ENCODE results near the gene ARHGEF19.
A peak's percentile ranks its signal among the peaks of the same experiment; 100 is the strongest.
"Not testable (repeated sequence)": the region's sequence is repeated elsewhere in the genome, so short reads cannot be mapped to it uniquely, and the experiment has no call there.

ARHGEF19 gene

GRCh38 chr1:16202281-16203210 is 9.9 kb downstream of the ARHGEF19 start:
- no peak for DNase-seq

- no peak for DNase-seq
Observed at GRCh38 chr1:16199700-16200099, 12.8 kb downstream of the ARHGEF19 start.

- no peak for DNase-seq
Observed at GRCh38 chr1:16199157-16199501, 13.3 kb downstream of the ARHGEF19 start.

- DNase-seq, result no peak
Observed at GRCh38 chr1:16198444-16199156, 13.9 kb downstream of the ARHGEF19 start.

- no peak for DNase-seq
Observed at GRCh38 chr1:16196874-16197273, 15.6 kb downstream of the ARHGEF19 start.

DNA sequence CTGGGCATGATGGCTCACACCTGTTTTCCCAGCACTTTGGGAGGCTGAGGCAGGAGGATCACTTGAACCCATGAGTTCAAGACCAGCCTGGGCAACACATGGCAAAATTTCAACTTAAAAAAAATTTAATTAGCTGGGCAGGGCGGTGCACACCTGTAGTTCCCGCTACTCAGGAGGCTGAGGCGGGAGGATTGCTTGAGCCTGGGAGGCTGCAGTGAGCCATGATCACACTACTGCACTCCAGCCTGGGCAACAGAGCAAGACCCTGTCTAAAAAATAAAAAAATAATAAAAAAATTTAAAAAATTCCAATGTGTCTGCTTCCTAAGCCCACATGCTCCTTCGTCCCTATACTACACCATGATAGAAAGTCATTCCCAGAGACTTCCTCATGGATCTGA is 16.3 kb downstream of the ARHGEF19 start:
- not testable (repeated sequence) for DNase-seq

GRCh38 chr1:16195518-16195905 is 16.9 kb downstream of the ARHGEF19 start:
- no peak for DNase-seq

GRCh38 chr1:16191916-16192546 is 20.4 kb downstream of the ARHGEF19 start:
- no peak for DNase-seq

DNA sequence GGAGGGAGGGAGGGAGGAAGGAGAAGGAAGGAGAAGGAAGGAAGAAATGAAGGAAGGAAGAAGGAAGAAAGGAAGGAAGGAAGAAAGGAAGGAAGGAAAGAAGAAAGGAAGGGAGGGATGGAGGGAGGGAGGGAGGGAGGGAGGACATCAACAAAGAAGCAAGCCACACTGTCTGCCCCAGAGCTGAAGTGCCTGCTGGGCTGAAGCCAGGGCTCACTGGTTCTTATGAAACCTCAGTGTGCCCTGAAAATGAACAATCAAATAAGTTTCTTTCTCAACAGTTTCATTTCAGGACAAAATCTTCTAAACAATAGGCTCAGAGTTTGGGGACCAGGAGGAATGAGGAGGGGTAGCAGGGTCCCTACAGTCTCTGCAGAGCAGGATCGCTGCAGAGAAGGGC is 21.1 kb downstream of the ARHGEF19 start:
- DNase-seq, result no peak

DNA sequence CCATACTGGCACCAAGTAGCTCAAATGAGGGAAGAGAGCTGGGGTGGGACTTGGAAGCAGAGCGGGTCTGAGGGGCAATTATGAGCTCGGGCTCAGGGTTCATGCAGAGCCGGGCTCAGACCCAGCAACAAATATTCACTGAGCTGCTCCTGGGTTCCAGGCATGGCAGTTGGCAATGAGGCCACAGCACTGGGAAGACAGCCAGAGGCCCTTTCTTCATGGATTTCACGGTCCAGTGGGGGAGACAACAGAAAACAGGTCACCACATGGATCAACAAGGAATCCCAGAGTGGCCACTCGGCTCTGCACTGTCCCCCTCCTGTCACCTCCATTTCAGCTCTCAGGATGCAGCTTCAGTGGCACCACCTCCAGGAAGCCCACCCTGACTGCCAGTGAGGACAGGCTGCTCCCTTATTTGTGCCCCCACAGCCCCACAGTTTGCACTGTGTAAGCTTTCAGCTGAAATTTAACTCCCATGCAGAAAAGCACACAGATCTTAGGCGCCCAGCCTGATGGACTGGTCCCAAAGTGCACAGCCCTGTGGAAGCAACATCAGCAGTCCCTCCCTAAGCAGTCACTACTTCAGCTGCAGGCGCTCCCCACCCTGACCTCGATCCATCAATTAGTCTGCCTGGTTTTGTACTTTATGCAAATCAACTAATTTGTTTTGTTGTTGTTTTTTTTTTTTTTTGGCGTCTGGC is 22.4 kb downstream of the ARHGEF19 start:
- DNase-seq, result no peak

DNA sequence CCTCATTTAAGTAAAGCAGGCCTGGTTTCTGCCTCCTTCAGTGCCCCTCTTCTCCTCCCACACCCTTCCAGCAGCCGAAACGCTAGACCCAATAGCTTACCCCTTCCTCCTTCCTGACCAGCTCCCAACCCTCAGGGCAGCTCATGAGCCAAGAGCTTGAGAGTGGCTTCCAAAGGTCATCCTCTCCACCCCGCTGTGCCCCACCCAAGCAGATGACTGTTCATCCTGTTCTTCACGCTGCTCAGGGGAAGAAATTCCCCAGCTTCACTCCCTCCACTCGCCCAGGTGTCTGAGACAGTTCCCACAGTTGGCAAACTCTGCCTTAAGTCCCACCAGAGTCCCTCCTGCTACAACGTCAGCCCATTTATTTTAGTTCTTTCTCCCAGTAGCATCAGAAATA is 23.4 kb downstream of the ARHGEF19 start:
- DNase-seq, result no peak

DNA sequence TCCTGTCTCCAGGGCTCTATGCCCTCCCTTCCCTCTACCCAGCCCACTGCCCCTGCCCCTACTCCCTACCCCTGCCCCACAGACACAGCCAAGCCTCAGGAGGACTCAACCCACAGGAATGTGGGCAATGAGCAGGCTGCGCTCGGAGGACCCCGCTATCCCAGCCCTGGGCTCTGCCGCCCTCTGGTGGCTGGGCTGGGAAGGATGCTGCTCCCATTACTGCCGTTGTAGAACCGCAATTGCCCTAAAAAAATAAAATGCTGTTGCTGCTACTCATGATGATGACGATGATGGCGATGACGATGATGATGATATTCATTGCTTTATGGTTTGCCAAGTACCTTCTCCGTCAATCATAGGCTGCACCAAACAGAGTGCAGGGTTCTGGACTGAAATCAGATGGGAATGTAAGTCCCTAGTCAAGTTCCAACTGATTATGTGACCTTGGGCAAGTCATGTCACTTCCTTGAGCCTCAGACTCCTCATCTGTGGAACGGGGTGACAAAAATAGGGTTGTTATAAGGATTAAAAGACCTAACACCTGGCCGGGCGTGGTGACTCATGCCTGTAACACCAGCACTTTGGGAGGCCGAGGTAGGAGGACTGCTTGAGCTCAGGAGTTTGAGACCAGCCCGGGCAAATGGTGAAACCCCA is 24.6 kb downstream of the ARHGEF19 start:
- peak; percentile 30 to 39 for DNase-seq

GRCh38 chr1:16186655-16187235 is 25.7 kb downstream of the ARHGEF19 start:
- DNase-seq, result no peak

DNA sequence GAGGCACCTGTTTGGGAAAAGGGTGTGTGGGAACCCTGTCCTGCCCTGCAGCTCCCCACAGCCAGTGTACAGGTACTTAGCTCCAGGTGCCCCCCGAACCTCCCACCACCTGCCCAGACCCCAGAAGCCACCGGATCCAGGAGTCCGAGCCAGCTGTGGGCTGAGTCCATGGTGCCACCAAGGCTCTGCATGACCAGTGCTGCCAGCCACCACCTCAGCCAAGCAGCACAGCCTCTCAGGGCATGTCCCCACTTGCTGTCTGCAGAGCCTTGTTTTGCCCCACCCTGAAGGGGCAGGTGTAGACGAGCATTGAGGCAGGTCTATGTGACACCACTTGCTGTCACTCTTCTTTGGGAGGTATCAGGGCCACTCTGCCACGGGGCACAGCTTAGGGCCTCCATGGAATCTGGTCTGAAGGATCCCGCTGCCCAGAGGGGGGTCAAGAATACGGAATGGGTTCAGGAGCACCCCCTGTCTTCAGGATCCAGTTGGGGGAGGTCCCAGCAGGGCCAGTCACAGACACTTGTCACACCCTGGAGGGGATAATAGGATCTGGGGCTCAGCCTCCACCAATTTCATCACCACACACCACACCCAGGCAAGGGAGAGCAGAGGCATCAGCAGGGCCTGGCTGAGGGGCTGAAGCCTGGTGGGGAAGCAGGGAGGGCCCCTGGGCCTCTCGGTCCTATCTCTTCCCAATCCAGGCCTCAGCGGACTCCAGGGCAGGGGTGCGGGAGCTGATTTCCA is 27.7 kb downstream of the ARHGEF19 start:
- no peak for DNase-seq

GRCh38 chr1:16183765-16184556 is 28.5 kb downstream of the ARHGEF19 start:
- DNase-seq, result no peak

DNA sequence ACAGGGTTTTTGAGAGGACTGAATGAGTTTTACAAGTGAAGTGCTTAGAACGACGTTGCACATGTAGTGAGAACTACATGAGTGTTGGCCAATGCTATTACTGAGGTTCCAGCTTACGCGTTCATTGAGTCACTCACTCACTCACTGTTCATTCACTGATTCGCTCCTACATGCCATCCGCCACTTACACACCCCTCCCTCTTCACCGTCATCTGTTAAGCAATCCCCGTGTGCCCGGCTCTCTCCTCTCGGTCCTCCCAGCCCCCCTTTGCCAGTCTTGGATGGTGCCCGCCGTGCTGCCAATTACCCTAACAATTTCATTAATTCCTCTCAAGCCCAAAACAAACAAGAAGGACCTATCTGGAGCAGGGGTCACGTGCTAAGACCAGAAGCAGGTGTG is 29.3 kb downstream of the ARHGEF19 start:
- DNase-seq, result no peak

DNA sequence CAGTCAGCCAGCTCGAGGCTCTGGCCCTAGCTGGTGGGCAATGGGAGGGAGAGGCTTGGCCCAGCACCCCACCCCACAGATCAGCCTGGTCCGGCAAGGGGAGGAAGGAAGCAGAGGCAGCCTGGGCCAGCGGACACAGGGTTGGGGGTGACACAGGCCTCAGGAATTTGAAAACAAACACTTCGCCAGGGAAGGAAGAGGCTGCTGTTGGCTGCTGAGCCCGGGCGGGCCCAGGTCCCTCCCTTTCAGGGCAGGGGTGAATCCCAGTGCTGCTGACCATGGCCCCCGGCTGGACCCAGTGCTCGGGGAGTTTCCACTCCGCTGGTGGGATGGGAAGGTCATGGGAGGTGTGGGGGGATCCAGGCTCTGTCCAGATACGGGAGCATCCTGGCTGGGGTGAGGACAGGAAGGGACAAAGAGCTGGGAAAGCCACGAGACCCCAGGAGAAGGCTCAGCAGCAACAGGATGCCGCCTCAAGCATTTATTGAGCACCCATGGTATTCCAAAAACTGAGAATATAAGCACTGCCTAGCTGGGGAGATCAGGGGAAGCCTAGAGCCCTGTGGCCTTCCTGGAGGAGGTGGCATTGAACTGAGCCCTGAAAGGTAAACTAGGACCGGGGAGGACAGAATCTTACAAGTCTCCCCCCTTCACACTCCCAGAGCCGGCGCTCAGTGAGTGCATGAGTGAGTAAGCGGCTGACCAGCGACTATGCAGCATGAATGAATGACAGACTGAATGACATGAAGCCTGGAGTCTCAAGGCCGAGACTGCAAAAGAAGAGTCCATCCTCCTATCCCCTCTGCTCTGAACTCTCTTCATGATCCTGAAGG is 30.3 kb downstream of the ARHGEF19 start:
- DNase-seq, result no peak

DNA sequence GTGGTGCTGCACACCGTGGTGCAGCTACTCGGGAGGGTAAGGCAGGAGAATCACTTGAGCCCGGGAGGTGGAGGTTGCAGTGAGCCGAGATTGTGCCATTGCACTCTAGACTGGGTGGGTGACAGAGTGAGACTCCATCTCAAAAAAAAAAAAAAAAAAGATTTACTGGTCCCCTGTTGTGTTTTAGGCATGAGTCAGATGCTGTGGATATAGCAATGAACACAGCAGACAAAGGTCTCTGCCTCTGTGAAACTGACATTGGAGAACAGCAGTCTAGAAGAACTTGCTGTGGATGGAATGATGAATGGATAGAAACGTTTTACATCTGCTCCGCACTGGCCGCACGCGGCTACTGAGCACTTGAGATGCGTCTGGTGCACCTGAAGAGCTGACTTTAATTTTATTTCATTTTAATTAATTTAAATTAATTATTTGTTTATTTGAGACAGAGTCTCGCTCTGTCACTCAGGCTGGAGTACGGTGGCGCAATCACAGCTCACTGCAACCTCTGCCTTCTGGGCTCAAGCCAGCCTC is 32.1 kb downstream of the ARHGEF19 start:
- no peak for DNase-seq
